A673 (cell line): ENCODE results near the gene DDT. TPM values are rescaled to one million over a fixed set of nuclear protein-coding genes. Genes with fewer than 3 reads are reported as not detected.

Experiments used
- BruUV-seq: library from RNA; stranded (reverse); fragments of 400-500 nt; replicated peaks from 2 replicates; lab custom pipeline; 2021; lab: Mats Ljungman, UMichigan
- CTCF ChIA-PET: fragments of 300-600 bp; sonication (Branson Sonifier 250); formaldehyde crosslinking; loops from one replicate; lab custom pipeline; 2022; ENCODE audit warnings: antibody characterized with exemption; lab: Charles Lee
- POLR2A ChIA-PET: fragments of 300-600 bp; sonication (Branson Sonifier 250); formaldehyde crosslinking; loops from one replicate; lab custom pipeline; 2022; ENCODE audit warnings: antibody characterized with exemption; ENCODE audit not compliant: low non-redundant PET; lab: Charles Lee
- DNase-seq: peaks from one replicate; pipeline ENCODE4 v3.0.0-alpha.2; 2015; ENCODE audit warnings: low spot score
- H3K27ac ChIP-seq: fragments of 200-600 bp; sonication (generic); 2 replicates; pipeline ENCODE4 v1.5.1; 2016; ENCODE audit warnings: mixed run types, low read depth, mild to moderate bottlenecking, mixed read lengths, antibody characterized with exemption, low read length; ENCODE audit not compliant: poor library complexity, severe bottlenecking
- H3K27me3 ChIP-seq: fragments of 200-600 bp; sonication (generic); replicated peaks from 2 replicates; pipeline ENCODE4 v1.6.1; 2017; ENCODE audit warnings: mixed run types, low read depth, mild to moderate bottlenecking, mixed read lengths, antibody characterized with exemption, low read length; ENCODE audit not compliant: insufficient read depth, poor library complexity
- H3K36me3 ChIP-seq: fragments of 200-600 bp; sonication (generic); 2 replicates; pipeline ENCODE4 v1.6.1; 2016; ENCODE audit warnings: mixed run types, mild to moderate bottlenecking, mixed read lengths, antibody characterized with exemption, low read length; ENCODE audit not compliant: insufficient read depth, poor library complexity, severe bottlenecking
- H3K4me1 ChIP-seq: fragments of 200-600 bp; sonication (generic); 2 replicates; pipeline ENCODE4 v1.6.1; 2017; ENCODE audit warnings: mixed run types, mild to moderate bottlenecking, mixed read lengths, antibody characterized with exemption, low read length; ENCODE audit not compliant: insufficient read depth, poor library complexity, severe bottlenecking
- H3K4me3 ChIP-seq: fragments of 200-600 bp; sonication (generic); 2 replicates; pipeline ENCODE4 v1.5.1; 2016; ENCODE audit warnings: low read depth, mixed run types, mild to moderate bottlenecking, mixed read lengths, low read length; ENCODE audit not compliant: poor library complexity, severe bottlenecking
- H3K9me3 ChIP-seq: fragments of 200-600 bp; sonication (generic); 2 replicates; pipeline ENCODE4 v1.6.1; 2016; ENCODE audit warnings: mixed run types, low read depth, mild to moderate bottlenecking, mixed read lengths, antibody characterized with exemption, low read length; ENCODE audit not compliant: poor library complexity, severe bottlenecking
- EZH2 ChIP-seq: fragments of 200-600 bp; sonication (generic); IDR thresholded peaks from 2 replicates; pipeline ENCODE4 v1.6.1; 2017; ENCODE audit warnings: borderline replicate concordance, low read depth, mild to moderate bottlenecking, mixed read lengths, antibody characterized with exemption, low read length; ENCODE audit not compliant: poor library complexity, severe bottlenecking
- intact Hi-C: fragments of 100-400 bp; cut with micrococcal nuclease; formaldehyde crosslinking; loops from one replicate; pipeline ENCODE4 v1.10.0; 2022; ENCODE audit not compliant: unreplicated experiment
- total RNA-seq: library from RNA; stranded (reverse); gene quantifications from 2 replicates; pipeline ENCODE4 v1.2.3, GENCODE V29; 2021
- TF ChIP-seq, protein P1 (sequence below): fragments of 300-800, 200-600 bp; sonication (generic); conservative IDR thresholded peaks from 2 replicates; pipeline ENCODE4 v1.5.1; 2017; ENCODE audit warnings: low read depth, mild to moderate bottlenecking, antibody characterized with exemption, low read length, moderate library complexity, mixed read lengths

The DDT gene
- total RNA-seq, 1 experiment from 2014 or later = 108 TPM

GRCh38 chr22:24009227-24010017 is 35.2 kb upstream of the DDT start:
- no peak overlapping the region for H3K27ac ChIP-seq
- DNase-seq = no peak
- no peak overlapping the region for H3K4me3 ChIP-seq
- H3K36me3 ChIP-seq = no peaks in the 10 kb centered on the region
- H3K9me3 ChIP-seq = no peaks in the 10 kb centered on the region
- no TSS peak for BruUV-seq
- ChIA-PET POLR2A (interaction anchor here (0.5 kb wide), 1 partner anchor 175 kb away, joined by 12 read pairs; no protein-coding TSS in a partner anchor), CTCF (no interaction called here)
- no peaks in the 10 kb centered on the region for H3K27me3 ChIP-seq
- TF ChIP-seq, protein P1, sequence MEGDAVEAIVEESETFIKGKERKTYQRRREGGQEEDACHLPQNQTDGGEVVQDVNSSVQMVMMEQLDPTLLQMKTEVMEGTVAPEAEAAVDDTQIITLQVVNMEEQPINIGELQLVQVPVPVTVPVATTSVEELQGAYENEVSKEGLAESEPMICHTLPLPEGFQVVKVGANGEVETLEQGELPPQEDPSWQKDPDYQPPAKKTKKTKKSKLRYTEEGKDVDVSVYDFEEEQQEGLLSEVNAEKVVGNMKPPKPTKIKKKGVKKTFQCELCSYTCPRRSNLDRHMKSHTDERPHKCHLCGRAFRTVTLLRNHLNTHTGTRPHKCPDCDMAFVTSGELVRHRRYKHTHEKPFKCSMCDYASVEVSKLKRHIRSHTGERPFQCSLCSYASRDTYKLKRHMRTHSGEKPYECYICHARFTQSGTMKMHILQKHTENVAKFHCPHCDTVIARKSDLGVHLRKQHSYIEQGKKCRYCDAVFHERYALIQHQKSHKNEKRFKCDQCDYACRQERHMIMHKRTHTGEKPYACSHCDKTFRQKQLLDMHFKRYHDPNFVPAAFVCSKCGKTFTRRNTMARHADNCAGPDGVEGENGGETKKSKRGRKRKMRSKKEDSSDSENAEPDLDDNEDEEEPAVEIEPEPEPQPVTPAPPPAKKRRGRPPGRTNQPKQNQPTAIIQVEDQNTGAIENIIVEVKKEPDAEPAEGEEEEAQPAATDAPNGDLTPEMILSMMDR = no peak
- no peak for TF ChIP-seq EZH2
- H3K4me1 ChIP-seq = no peaks in the 10 kb centered on the region
- intact Hi-C loops = no loop called here

DNA sequence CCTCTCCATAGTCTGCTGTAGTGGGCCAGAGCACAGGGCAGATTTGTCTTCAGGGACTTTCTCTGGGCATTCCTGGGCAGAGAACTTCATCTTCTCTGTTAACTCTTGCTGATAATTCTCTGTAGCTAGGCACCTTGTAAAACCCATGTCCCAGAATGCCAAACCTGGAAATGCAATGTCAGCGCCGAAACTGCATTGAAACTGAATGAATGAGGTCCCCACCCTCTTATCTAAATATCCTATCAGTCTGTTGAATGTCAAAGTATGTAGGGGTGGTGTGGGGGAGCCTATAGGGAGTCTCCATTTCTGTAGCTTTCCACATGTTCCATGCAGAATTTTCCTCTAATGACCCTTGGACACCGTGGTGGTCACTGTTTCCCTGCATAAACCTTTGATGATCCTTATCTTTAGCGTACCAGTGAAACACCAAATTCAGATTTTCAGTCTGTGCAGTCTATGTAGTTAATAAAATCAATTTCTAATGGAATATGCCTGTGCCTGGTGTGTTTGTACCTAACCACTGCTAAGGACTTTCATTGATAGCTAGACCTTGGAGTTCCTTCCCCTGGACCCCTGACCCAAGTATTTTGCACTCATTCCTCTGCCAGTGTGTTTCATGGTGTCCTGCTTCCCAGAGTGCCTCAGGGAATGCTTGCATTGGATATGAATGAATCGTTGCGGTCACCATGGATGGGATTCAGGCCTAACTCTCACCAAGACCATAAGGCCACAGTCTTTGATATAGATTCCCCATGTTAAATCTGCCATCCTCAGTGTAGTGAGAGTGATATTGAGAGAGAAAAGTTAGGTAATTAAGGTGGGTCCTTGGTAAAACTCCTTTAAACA is 34.4 kb upstream of the DDT start:
- Histone ChIP-seq H3K27me3 (no peaks in the 10 kb centered on the region), H3K9me3 (no peaks in the 10 kb centered on the region), H3K4me3 (no peak overlapping the region), H3K27ac (no peak overlapping the region), H3K36me3 (no peaks in the 10 kb centered on the region), H3K4me1 (no peaks in the 10 kb centered on the region)
- intact Hi-C loops = no loop called here
- no TSS peak for BruUV-seq
- ChIA-PET POLR2A (no interaction called here), CTCF (no interaction called here)
- TF ChIP-seq, protein P1 = no peak
- no peak for TF ChIP-seq EZH2
- DNase-seq = no peak

DNA sequence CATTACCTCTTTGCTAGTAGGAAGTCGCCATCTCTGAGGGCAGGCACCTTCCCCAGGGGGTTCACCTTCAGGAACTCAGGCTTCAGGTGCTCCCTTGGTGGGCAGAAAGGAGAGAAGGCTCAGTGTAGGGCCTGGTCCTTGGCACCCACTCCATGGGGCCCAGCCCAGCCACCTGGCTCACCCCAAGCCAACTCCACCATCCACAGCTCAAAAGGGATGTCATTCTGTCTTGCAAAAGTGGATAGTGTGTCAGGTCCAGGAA is 33.7 kb upstream of the DDT start:
- ChIA-PET CTCF (no interaction called here), POLR2A (interaction anchor here (0.6 kb wide), 1 partner anchor 12 kb away, joined by 24 read pairs; no protein-coding TSS in a partner anchor)
- Histone ChIP-seq H3K9me3 (no peaks in the 10 kb centered on the region), H3K27me3 (no peaks in the 10 kb centered on the region), H3K4me3 (no peak overlapping the region), H3K36me3 (no peaks in the 10 kb centered on the region), H3K4me1 (no peaks in the 10 kb centered on the region), H3K27ac (no peak overlapping the region)
- TF ChIP-seq, protein P1 = no peak
- TF ChIP-seq EZH2 = no peak
- intact Hi-C loops = no loop called here
- DNase-seq = no peak
- no TSS peak for BruUV-seq
